Measurements from ENCODE around the gene PTRH1. TPM values are rescaled to one million over a fixed set of nuclear protein-coding genes. Genes with fewer than 3 reads are reported as not detected.

PTRH1 gene
- total and polyA plus RNA-seq, 2 of the 13 experiments (the other 11 are each of a cell fraction or from before 2014, with no cell fraction given) = 4.0 to 10.4 TPM

DNA sequence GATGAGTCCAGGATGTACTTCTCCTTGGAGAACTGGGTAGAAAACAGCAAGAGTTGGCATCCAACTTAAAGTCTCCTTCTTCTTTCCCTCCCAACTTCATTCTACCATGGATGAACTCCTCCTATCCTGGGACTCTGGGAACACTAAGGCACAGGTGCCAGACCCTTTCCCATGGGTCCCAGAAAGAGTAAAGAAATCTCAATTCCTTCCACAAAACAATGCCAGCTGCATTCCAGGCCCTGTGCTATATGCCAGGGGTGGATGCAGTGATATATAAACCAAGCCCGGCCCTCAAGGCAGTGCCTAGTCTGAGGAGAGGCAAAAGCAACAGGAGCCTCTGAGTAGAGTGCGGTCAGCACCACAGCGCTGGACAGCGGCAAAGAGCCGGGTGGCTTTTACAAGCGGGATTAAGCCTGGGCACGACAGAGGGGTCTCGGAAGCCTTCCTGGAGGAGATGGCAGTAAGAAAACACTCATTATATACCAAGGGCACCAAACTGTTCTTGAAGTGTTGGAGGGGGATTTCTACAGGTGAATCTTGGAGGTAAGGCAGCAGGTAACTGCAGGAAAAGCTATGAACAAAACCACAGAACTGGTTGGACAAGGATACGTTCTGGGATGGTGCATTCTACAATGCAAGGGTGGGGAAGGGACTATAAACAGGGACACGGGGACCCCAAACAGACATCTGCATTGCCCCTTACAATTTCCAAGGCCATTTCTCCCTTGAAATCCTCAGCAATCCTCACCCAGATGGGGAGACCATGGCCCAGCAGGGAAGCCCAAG lies 36.0 kb upstream of the PTRH1 start (continued):
- TF ChIP-seq, protein P1, sequence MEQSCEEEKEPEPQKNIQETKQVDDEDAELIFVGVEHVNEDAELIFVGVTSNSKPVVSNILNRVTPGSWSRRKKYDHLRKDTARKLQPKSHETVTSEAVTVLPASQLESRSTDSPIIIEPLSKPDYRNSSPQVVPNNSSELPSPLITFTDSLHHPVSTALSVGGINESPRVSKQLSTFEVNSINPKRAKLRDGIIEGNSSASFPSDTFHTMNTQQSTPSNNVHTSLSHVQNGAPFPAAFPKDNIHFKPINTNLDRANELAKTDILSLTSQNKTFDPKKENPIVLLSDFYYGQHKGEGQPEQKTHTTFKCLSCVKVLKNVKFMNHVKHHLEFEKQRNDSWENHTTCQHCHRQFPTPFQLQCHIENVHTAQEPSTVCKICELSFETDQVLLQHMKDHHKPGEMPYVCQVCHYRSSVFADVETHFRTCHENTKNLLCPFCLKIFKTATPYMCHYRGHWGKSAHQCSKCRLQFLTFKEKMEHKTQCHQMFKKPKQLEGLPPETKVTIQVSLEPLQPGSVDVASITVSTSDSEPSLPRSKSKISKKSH (CRISPR knock-in tag; IDR thresholded peaks at IDR 0.05; ENCODE audit: borderline replicate concordance) = no peak
- TF ChIP-seq, protein P2, sequence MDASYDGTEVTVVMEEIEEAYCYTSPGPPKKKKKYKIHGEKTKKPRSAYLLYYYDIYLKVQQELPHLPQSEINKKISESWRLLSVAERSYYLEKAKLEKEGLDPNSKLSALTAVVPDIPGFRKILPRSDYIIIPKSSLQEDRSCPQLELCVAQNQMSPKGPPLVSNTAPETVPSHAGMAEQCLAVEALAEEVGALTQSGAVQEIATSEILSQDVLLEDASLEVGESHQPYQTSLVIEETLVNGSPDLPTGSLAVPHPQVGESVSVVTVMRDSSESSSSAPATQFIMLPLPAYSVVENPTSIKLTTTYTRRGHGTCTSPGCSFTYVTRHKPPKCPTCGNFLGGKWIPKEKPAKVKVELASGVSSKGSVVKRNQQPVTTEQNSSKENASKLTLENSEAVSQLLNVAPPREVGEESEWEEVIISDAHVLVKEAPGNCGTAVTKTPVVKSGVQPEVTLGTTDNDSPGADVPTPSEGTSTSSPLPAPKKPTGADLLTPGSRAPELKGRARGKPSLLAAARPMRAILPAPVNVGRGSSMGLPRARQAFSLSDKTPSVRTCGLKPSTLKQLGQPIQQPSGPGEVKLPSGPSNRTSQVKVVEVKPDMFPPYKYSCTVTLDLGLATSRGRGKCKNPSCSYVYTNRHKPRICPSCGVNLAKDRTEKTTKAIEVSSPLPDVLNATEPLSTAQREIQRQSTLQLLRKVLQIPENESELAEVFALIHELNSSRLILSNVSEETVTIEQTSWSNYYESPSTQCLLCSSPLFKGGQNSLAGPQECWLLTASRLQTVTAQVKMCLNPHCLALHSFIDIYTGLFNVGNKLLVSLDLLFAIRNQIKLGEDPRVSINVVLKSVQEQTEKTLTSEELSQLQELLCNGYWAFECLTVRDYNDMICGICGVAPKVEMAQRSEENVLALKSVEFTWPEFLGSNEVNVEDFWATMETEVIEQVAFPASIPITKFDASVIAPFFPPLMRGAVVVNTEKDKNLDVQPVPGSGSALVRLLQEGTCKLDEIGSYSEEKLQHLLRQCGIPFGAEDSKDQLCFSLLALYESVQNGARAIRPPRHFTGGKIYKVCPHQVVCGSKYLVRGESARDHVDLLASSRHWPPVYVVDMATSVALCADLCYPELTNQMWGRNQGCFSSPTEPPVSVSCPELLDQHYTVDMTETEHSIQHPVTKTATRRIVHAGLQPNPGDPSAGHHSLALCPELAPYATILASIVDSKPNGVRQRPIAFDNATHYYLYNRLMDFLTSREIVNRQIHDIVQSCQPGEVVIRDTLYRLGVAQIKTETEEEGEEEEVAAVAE (CRISPR knock-in tag; IDR thresholded peaks at IDR 0.05; ENCODE audit: borderline replicate concordance) = peak; percentile 43; the same call in 1 of the 2 replicates
- TF ChIP-seq NFKB2 (CRISPR knock-in tag; IDR thresholded peaks at IDR 0.05; ENCODE audit: borderline replicate concordance) = peak; percentile 62
- TF ChIP-seq ZNF335 (CRISPR knock-in tag; IDR thresholded peaks at IDR 0.05) = 0 out of 2 replicates have a peak, but pooled peaks have one; percentile 50
- TF ChIP-seq ZC3H4 (CRISPR knock-in tag; IDR thresholded peaks at IDR 0.05; ENCODE audit: borderline replicate concordance) = no peak
- TF ChIP-seq MEIS2 (CRISPR knock-in tag; IDR thresholded peaks at IDR 0.05) = no peak
- no peak for TF ChIP-seq ZNF143 (CRISPR knock-in tag; IDR thresholded peaks at IDR 0.05)
- TF ChIP-seq PITX1 (CRISPR knock-in tag; IDR thresholded peaks at IDR 0.05) = 0 out of 2 replicates have a peak, but pooled peaks have one; percentile 36
- no peak for TF ChIP-seq ZNF546 (CRISPR knock-in tag; conservative IDR thresholded peaks at IDR 0.05)
- TF ChIP-seq, protein P3, sequence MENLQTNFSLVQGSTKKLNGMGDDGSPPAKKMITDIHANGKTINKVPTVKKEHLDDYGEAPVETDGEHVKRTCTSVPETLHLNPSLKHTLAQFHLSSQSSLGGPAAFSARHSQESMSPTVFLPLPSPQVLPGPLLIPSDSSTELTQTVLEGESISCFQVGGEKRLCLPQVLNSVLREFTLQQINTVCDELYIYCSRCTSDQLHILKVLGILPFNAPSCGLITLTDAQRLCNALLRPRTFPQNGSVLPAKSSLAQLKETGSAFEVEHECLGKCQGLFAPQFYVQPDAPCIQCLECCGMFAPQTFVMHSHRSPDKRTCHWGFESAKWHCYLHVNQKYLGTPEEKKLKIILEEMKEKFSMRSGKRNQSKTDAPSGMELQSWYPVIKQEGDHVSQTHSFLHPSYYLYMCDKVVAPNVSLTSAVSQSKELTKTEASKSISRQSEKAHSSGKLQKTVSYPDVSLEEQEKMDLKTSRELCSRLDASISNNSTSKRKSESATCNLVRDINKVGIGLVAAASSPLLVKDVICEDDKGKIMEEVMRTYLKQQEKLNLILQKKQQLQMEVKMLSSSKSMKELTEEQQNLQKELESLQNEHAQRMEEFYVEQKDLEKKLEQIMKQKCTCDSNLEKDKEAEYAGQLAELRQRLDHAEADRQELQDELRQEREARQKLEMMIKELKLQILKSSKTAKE (CRISPR knock-in tag; IDR thresholded peaks at IDR 0.05; ENCODE audit: borderline replicate concordance) = no peak
- TF ChIP-seq, protein P4, sequence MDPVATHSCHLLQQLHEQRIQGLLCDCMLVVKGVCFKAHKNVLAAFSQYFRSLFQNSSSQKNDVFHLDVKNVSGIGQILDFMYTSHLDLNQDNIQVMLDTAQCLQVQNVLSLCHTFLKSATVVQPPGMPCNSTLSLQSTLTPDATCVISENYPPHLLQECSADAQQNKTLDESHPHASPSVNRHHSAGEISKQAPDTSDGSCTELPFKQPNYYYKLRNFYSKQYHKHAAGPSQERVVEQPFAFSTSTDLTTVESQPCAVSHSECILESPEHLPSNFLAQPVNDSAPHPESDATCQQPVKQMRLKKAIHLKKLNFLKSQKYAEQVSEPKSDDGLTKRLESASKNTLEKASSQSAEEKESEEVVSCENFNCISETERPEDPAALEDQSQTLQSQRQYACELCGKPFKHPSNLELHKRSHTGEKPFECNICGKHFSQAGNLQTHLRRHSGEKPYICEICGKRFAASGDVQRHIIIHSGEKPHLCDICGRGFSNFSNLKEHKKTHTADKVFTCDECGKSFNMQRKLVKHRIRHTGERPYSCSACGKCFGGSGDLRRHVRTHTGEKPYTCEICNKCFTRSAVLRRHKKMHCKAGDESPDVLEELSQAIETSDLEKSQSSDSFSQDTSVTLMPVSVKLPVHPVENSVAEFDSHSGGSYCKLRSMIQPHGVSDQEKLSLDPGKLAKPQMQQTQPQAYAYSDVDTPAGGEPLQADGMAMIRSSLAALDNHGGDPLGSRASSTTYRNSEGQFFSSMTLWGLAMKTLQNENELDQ (CRISPR knock-in tag; IDR thresholded peaks at IDR 0.05; ENCODE audit: borderline replicate concordance) = no peak
- peak; percentile 43; the same call in 1 of the 2 replicates for TF ChIP-seq NKX3-1 (CRISPR knock-in tag; IDR thresholded peaks at IDR 0.05)
- TF ChIP-seq, protein P5, sequence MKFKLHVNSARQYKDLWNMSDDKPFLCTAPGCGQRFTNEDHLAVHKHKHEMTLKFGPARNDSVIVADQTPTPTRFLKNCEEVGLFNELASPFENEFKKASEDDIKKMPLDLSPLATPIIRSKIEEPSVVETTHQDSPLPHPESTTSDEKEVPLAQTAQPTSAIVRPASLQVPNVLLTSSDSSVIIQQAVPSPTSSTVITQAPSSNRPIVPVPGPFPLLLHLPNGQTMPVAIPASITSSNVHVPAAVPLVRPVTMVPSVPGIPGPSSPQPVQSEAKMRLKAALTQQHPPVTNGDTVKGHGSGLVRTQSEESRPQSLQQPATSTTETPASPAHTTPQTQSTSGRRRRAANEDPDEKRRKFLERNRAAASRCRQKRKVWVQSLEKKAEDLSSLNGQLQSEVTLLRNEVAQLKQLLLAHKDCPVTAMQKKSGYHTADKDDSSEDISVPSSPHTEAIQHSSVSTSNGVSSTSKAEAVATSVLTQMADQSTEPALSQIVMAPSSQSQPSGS (CRISPR knock-in tag; IDR thresholded peaks at IDR 0.05) = 0 out of 2 replicates have a peak, but pooled peaks have one; percentile 20
- peak; percentile 40; the same call in 1 of the 2 replicates for TF ChIP-seq ZFP90 (CRISPR knock-in tag; IDR thresholded peaks at IDR 0.05; ENCODE audit: borderline replicate concordance)
- 0 out of 2 replicates have a peak, but pooled peaks have one; percentile 83 for TF ChIP-seq ZSCAN12 (CRISPR knock-in tag; IDR thresholded peaks at IDR 0.05)
